Caco-2 (cell line): ENCODE measurements around the gene C4orf51. TPM values are rescaled to one million over a fixed set of nuclear protein-coding genes. Genes with fewer than 3 reads are reported as not detected.

ENCODE experiments used
- BruUV-seq: library from RNA; stranded (reverse); fragments of 400-500 nt; replicated peaks from 2 replicates; lab custom pipeline; 2021; lab: Mats Ljungman, UMichigan
- CTCF ChIA-PET: fragments of 300-600 bp; sonication (Branson Sonifier 250); formaldehyde crosslinking; loops from one replicate; lab custom pipeline; 2022; ENCODE audit warnings: antibody characterized with exemption; lab: Charles Lee
- POLR2A ChIA-PET: fragments of 300-600 bp; sonication (Branson Sonifier 250); formaldehyde crosslinking; loops from one replicate; lab custom pipeline; 2022; ENCODE audit warnings: antibody characterized with exemption; lab: Charles Lee
- DNase-seq, 2 experiments: peaks; one replicate each; pipeline versions ENCODE4 v3.0.0 to v3.0.0-alpha.2; 2020 to 2022
- H3K27me3 ChIP-seq: replicated peaks from 2 replicates; pipeline ENCODE4 v1.6.0; 2011; ENCODE audit warnings: low read length; ENCODE audit not compliant: control insufficient read depth, insufficient read depth
- H3K36me3 ChIP-seq: 2 replicates; pipeline ENCODE4 v1.5.1; 2011; ENCODE audit warnings: low read length; ENCODE audit not compliant: control insufficient read depth, insufficient read depth
- H3K4me1 ChIP-seq: fragments of 250-450 bp; sonication (Bioruptor Pico); 2 replicates; pipeline ENCODE4 v1.5.1; 2020; ENCODE audit warnings: mild to moderate bottlenecking
- H3K4me3 ChIP-seq: 2 replicates; pipeline ENCODE4 v1.5.1; 2011; ENCODE audit warnings: low read depth, mild to moderate bottlenecking, control low read depth, low read length
- H3K9me3 ChIP-seq: fragments of 250-450 bp; sonication (Bioruptor Pico); 2 replicates; pipeline ENCODE4 v1.5.1; 2020; ENCODE audit warnings: mild to moderate bottlenecking, moderate library complexity
- H3K27ac Mint-ChIP-seq: one replicate; pipeline ENCODE4 v1.8.0; 2022; ENCODE audit warnings: mixed read lengths; ENCODE audit not compliant: unreplicated experiment
- H3K27me3 Mint-ChIP-seq: one replicate; pipeline ENCODE4 v1.8.0; 2022; ENCODE audit warnings: mixed read lengths; ENCODE audit not compliant: insufficient read depth, unreplicated experiment
- H3K36me3 Mint-ChIP-seq: one replicate; pipeline ENCODE4 v1.8.0; 2022; ENCODE audit warnings: mild to moderate bottlenecking, mixed read lengths; ENCODE audit not compliant: insufficient read depth, unreplicated experiment
- H3K4me1 Mint-ChIP-seq: one replicate; pipeline ENCODE4 v1.8.0; 2022; ENCODE audit warnings: low read depth, mixed read lengths; ENCODE audit not compliant: unreplicated experiment
- H3K4me3 Mint-ChIP-seq: one replicate; pipeline ENCODE4 v1.8.0; 2022; ENCODE audit warnings: mild to moderate bottlenecking, moderate library complexity, mixed read lengths; ENCODE audit not compliant: unreplicated experiment
- H3K9me3 Mint-ChIP-seq: one replicate; pipeline ENCODE4 v1.8.0; 2022; ENCODE audit warnings: mixed read lengths; ENCODE audit not compliant: unreplicated experiment
- CTCF ChIP-seq, 2 experiments: fragments of 200-600 bp in 1 of 2; IDR thresholded peaks; 1 replicate in 1 of 2; 2 replicates in 1 of 2; pipeline versions ENCODE4 v1.5.1 to v1.8.0; 2011 to 2022; ENCODE audit warnings: antibody characterized with exemption in 1 of 2, control low read depth in 1 of 2, inconsistent platforms in 1 of 2, low read depth in 1 of 2, low read length in 1 of 2, mild to moderate bottlenecking in 1 of 2, moderate library complexity in 1 of 2; ENCODE audit not compliant: insufficient read depth in 1 of 2, severe bottlenecking in 1 of 2, unreplicated experiment in 1 of 2
- intact Hi-C: fragments of 100-400 bp; cut with micrococcal nuclease; formaldehyde crosslinking; loops from one replicate; pipeline ENCODE4 v1.10.0; 2022; ENCODE audit not compliant: unreplicated experiment
- total RNA-seq: library from RNA; stranded (reverse); gene quantifications from 2 replicates; pipeline ENCODE4 v1.2.3, GENCODE V29; 2022

C4orf51 gene
- total RNA-seq, 1 experiment from 2014 or later: not detected

GRCh38 chr4:145716661-145717200 lies 36.8 kb downstream of the C4orf51 start:
- CTCF ChIA-PET: no interaction called here

GRCh38 chr4:145719752-145720624 lies 40.0 kb downstream of the C4orf51 start:
- no peak for TF ChIP-seq CTCF (IDR thresholded peaks at IDR 0.05; ENCODE audit: insufficient read depth in 1 of 2, low read depth in 1 of 2, low read length in 1 of 2, severe bottlenecking in 1 of 2, unreplicated experiment in 1 of 2)
- H3K9me3 Mint-ChIP-seq: no peaks in the 10 kb centered on the region
- no peak overlapping the region for H3K4me3 Mint-ChIP-seq
- DNase-seq: no peak
- ChIA-PET POLR2A (no interaction called here), CTCF (no interaction called here)
- H3K27me3 Mint-ChIP-seq: peaks cover 4% of the 10 kb centered on the region
- no peaks in the 10 kb centered on the region for H3K27me3 ChIP-seq
- H3K36me3 Mint-ChIP-seq: no peaks in the 10 kb centered on the region
- H3K36me3 ChIP-seq: no peaks in the 10 kb centered on the region
- H3K27ac Mint-ChIP-seq: no peak overlapping the region
- no peak overlapping the region for H3K4me3 ChIP-seq
- no TSS peak for BruUV-seq
- H3K9me3 ChIP-seq: no peaks in the 10 kb centered on the region
- intact Hi-C loops: loop anchor here (5.0 kb wide), 1 partner anchor 322 kb away; no protein-coding TSS in a partner anchor
- H3K4me1 Mint-ChIP-seq: no peaks in the 10 kb centered on the region
- no peaks in the 10 kb centered on the region for H3K4me1 ChIP-seq

More at GRCh38 chr4:145716661-145717200, 36.8 kb downstream of the C4orf51 start:
- H3K27me3 ChIP-seq: no peaks in the 10 kb centered on the region
- Mint-ChIP-seq H3K27ac (no peak overlapping the region), H3K27me3 (peaks cover 8% of the 10 kb centered on the region), H3K4me1 (no peaks in the 10 kb centered on the region), H3K36me3 (no peaks in the 10 kb centered on the region), H3K9me3 (no peaks in the 10 kb centered on the region), H3K4me3 (no peak overlapping the region)
- H3K36me3 ChIP-seq: no peaks in the 10 kb centered on the region
- H3K4me1 ChIP-seq: no peaks in the 10 kb centered on the region
- no peak overlapping the region for H3K4me3 ChIP-seq
- DNase-seq: no peak
- no peak for TF ChIP-seq CTCF (IDR thresholded peaks at IDR 0.05; ENCODE audit: insufficient read depth in 1 of 2, low read depth in 1 of 2, low read length in 1 of 2, severe bottlenecking in 1 of 2, unreplicated experiment in 1 of 2)
- POLR2A ChIA-PET: no interaction called here
- H3K9me3 ChIP-seq: no peaks in the 10 kb centered on the region
- intact Hi-C loops: no loop called here
- no TSS peak for BruUV-seq

DNA sequence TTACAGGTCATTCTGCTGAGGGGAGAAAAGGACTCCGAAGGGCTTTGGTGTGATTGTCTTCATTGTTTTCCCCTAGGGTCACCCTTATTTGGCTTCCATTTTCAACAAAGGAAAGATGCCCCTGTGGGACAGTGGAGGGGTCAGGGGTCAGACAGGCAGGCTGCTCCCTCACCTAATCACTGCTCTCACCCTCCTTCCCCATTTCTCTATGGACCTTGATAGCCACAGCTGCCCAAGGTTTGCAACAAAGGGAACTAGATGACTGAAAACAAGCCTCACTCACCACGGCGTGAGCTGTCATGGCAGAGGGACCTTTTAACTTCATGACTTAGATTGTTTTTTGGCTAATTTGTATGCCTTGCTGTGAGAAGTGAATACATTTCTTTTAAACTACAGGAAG lies 40.7 kb downstream of the C4orf51 start:
- BruUV-seq: no TSS peak
- Mint-ChIP-seq H3K27me3 (peaks cover 4% of the 10 kb centered on the region), H3K4me3 (no peak overlapping the region), H3K9me3 (no peaks in the 10 kb centered on the region), H3K36me3 (no peaks in the 10 kb centered on the region), H3K27ac (no peak overlapping the region), H3K4me1 (no peaks in the 10 kb centered on the region)
- CTCF ChIA-PET: no interaction called here
- no peak for TF ChIP-seq CTCF (IDR thresholded peaks at IDR 0.05; ENCODE audit: insufficient read depth in 1 of 2, low read depth in 1 of 2, low read length in 1 of 2, severe bottlenecking in 1 of 2, unreplicated experiment in 1 of 2)
- POLR2A ChIA-PET: no interaction called here
- H3K4me1 ChIP-seq: no peaks in the 10 kb centered on the region
- intact Hi-C loops: loop anchor here (5.0 kb wide), 1 partner anchor 322 kb away; no protein-coding TSS in a partner anchor
- H3K27me3 ChIP-seq: no peaks in the 10 kb centered on the region
- no peaks in the 10 kb centered on the region for H3K9me3 ChIP-seq
- no peak for DNase-seq
- no peak overlapping the region for H3K4me3 ChIP-seq
- no peaks in the 10 kb centered on the region for H3K36me3 ChIP-seq
